Kidney epithelial cell (primary cell): ENCODE data around the gene NT5C2. TPM values are rescaled to one million over a fixed set of nuclear protein-coding genes. Genes with fewer than 3 reads are reported as not detected.
"Not testable (repeated sequence)": the region's sequence is repeated elsewhere in the genome, so short reads cannot be mapped to it uniquely, and the experiment has no call there.

Experiments used
- DNase-seq: peaks from one replicate; pipeline ENCODE4 v3.0.0-alpha.2; 2010; ENCODE audit warnings: low read depth
- H3K27me3 ChIP-seq: 2 replicates; pipeline ENCODE4 v1.6.0; 2011; ENCODE audit warnings: low read length; ENCODE audit not compliant: control insufficient read depth, insufficient read depth
- H3K36me3 ChIP-seq: 2 replicates; pipeline ENCODE4 v1.5.1; 2011; ENCODE audit warnings: low read length; ENCODE audit not compliant: control insufficient read depth, insufficient read depth
- H3K4me3 ChIP-seq: 2 replicates; pipeline ENCODE4 v1.5.1; 2011; ENCODE audit warnings: low read depth, mild to moderate bottlenecking, control low read depth, low read length
- CTCF ChIP-seq: IDR thresholded peaks from 2 replicates; pipeline ENCODE4 v1.5.1; 2011; ENCODE audit warnings: mild to moderate bottlenecking, moderate library complexity, low read length, control low read depth, inconsistent platforms; ENCODE audit not compliant: insufficient read depth, poor library complexity, severe bottlenecking
- total RNA-seq: library from RNA; depleted of rRNA; stranded (reverse); fragments of >200 nt; gene quantifications from 2 replicates; pipeline ENCODE4 v1.2.3, GENCODE V29; 2015

Gene NT5C2
- total RNA-seq, 1 donor from 2014 or later = 90.7 TPM

- no peak overlapping the region for H3K4me3 ChIP-seq
- no peak for DNase-seq
- TF ChIP-seq CTCF = no peak
Measured at GRCh38 chr10:103232131-103232673, 39.1 kb upstream of the NT5C2 start.

GRCh38 chr10:103231047-103231551 is 38.0 kb upstream of the NT5C2 start:
- peak; percentile 91 for DNase-seq
- no peak for TF ChIP-seq CTCF

More at GRCh38 chr10:103232131-103232673, 39.1 kb upstream of the NT5C2 start:
- Histone ChIP-seq H3K27me3 (no peaks in the 10 kb centered on the region), H3K36me3 (no peaks in the 10 kb centered on the region)

DNA sequence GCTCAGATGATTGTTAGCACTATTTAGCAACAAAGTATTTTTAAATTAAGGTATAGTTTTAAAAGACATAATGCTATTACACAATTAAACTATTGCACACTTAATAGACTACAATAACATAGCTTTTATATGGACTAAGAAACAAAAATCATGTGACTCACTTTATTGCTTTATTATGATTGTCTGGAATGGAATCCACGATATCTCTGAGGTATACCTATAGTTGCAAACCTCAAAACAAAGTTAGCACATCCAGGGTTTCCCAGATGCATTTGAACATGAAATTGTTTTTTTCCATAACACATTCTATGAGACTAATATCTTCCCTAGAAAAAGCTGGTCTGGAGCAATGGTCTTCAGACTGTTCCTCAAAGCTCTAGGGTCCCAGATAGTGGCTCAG is 34.3 kb upstream of the NT5C2 start:
- no peak for DNase-seq
- Histone ChIP-seq H3K36me3 (no peaks in the 10 kb centered on the region), H3K27me3 (no peaks in the 10 kb centered on the region), H3K4me3 (no peak overlapping the region)
- TF ChIP-seq CTCF = no peak

More at GRCh38 chr10:103231047-103231551, 38.0 kb upstream of the NT5C2 start:
- no peaks in the 10 kb centered on the region for H3K36me3 ChIP-seq
- no peak overlapping the region for H3K4me3 ChIP-seq
- no peaks in the 10 kb centered on the region for H3K27me3 ChIP-seq

DNA sequence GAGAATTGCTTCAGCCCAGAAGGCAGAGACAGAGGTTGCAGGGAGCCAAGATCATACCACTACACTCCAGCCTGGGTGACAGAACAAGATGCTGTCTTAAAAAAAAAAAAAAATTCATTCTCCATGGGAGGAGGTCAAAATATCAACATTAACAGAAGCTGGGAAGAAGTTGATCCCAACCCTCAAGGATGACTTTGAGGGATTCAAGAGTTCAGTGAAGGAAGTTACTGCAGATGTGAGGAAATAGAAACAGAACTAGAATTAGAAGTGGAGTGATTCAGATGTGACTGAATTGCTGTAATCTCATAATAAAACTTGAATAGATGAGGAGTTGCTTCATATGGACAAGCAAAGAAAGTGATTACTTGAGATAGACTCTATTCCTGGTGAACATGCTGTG is 32.9 kb upstream of the NT5C2 start:
- no peak for TF ChIP-seq CTCF
- DNase-seq = no peak
- Histone ChIP-seq H3K36me3 (no peaks in the 10 kb centered on the region), H3K4me3 (no peak overlapping the region), H3K27me3 (no peaks in the 10 kb centered on the region)

DNA sequence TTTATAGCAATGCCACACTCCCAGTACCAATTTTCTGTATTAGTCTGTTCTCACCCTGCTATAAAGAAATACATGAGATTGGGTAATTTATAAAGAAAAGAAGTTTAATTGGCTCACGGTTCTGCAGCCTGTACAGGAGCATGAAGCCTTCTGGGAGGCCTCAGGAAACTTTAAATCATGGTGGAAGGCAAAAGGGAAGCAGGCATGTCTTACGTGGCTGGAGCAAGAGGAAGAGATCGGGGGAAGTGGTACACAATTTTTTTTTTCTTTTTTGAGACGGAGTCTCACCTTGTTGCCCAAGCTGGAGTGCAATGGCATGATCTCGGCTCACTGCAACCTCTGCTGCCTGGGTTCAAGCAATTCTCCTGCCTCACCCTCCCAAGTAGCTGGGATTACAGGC is 31.6 kb upstream of the NT5C2 start:
- not testable (repeated sequence) for H3K27me3 ChIP-seq, H3K36me3 ChIP-seq, DNase-seq, H3K4me3 ChIP-seq

DNA sequence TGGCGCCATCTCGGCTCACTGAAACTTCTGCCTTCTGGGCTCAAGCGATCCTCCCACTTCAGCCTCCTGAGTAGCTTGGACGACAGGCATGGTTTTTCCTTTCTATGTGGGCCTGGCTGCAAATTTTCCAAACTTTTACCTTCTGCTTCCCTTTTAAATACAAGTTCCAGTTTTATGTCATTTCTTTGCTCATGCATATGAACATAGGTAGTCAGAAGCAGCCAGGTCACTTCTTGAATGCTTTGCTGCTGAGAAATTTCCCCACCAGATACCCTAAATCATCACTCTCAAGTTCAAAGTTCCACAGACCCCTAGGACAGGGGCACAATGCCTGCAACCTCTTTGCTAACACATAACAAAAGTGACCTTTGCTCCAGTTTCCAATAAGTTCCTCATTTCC is 31.1 kb upstream of the NT5C2 start:
- no peak for DNase-seq
- Histone ChIP-seq H3K4me3 (no peak overlapping the region), H3K27me3 (no peaks in the 10 kb centered on the region), H3K36me3 (no peaks in the 10 kb centered on the region)
- TF ChIP-seq CTCF = no peak

DNA sequence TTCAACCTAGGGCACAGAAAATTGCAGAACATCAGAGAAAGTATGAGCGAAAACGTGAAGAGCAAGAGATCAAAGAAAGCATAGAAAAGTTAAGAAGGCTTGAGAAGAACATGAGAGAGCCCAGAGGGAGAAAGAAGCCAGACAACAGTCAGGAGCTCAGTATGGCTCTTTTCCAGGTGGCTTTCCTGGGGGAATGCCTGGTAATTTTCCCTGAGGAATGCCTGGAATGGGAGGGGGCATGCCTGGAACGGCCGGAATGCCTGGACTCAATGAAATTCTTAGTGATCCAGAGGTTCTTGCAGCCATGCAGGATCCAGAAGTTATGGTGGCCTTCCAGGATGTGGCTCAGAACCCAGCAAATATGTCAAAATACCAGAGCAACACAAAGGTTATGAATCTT is 23.3 kb upstream of the NT5C2 start:
- not testable (repeated sequence) for DNase-seq, H3K36me3 ChIP-seq

More for the DNA sequence above, 23.3 kb upstream of the NT5C2 start:
- H3K27me3 ChIP-seq, H3K4me3 ChIP-seq: not testable (repeated sequence)
